OCI-LY7 (cell line): ENCODE measurements around the gene HMMR.

Experiments used
- EZH2phosphoT487 ChIP-seq: fragments of 200-600 bp; sonication (generic); IDR thresholded peaks from 2 replicates; pipeline ENCODE4 v1.6.1; 2018; ENCODE audit warnings: low read depth, borderline replicate concordance, mild to moderate bottlenecking, mixed run types, antibody characterized with exemption, low read length, moderate library complexity, mixed read lengths
- TF ChIP-seq, protein P1 (sequence below): fragments of 200-600 bp; sonication (generic); conservative IDR thresholded peaks from 2 replicates; pipeline ENCODE4 v1.5.1; 2014; ENCODE audit warnings: mild to moderate bottlenecking, antibody characterized with exemption, low read length, moderate library complexity, mixed read lengths

DNA sequence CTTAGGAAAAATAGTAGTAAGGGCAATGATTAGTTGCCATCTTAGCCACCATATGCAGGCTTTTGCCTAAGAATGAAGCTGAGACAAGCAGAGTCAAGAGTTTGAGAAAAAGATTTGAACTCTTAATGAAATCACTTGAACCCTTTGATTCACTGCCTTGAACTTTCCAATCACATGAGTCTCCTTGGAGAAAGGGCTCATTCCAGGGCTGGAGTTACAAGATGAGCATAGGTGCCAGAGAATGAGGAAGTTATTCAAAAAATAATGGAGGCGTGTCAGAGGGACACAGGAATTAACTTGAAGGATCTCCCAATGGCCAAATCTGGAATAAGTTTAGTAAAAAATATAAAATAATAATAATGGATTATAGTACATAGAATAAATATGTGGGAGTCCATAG, 80.3 kb downstream of the HMMR start:
- TF ChIP-seq, protein P1, sequence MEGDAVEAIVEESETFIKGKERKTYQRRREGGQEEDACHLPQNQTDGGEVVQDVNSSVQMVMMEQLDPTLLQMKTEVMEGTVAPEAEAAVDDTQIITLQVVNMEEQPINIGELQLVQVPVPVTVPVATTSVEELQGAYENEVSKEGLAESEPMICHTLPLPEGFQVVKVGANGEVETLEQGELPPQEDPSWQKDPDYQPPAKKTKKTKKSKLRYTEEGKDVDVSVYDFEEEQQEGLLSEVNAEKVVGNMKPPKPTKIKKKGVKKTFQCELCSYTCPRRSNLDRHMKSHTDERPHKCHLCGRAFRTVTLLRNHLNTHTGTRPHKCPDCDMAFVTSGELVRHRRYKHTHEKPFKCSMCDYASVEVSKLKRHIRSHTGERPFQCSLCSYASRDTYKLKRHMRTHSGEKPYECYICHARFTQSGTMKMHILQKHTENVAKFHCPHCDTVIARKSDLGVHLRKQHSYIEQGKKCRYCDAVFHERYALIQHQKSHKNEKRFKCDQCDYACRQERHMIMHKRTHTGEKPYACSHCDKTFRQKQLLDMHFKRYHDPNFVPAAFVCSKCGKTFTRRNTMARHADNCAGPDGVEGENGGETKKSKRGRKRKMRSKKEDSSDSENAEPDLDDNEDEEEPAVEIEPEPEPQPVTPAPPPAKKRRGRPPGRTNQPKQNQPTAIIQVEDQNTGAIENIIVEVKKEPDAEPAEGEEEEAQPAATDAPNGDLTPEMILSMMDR, result no peak
- TF ChIP-seq EZH2phosphoT487, result no peak
